Mucosa of stomach (tissue), 1 donor: ENCODE data around the gene TAS1R3.
A peak's percentile ranks its signal among the peaks of the same experiment; 100 is the strongest.

ENCODE experiments used
- H3K27me3 ChIP-seq: one replicate; pipeline ENCODE4 v1.7.0; 2013; ENCODE audit warnings: mild to moderate bottlenecking, low read length; ENCODE audit not compliant: control insufficient read depth, insufficient read depth
- H3K36me3 ChIP-seq: one replicate; pipeline ENCODE4 v1.7.0; 2013; ENCODE audit warnings: low read length; ENCODE audit not compliant: control insufficient read depth, insufficient read depth
- H3K4me1 ChIP-seq: one replicate; pipeline ENCODE4 v1.7.0; 2013; ENCODE audit warnings: mild to moderate bottlenecking, low read length; ENCODE audit not compliant: control insufficient read depth, insufficient read depth
- H3K4me3 ChIP-seq: one replicate; pipeline ENCODE4 v1.7.0; 2013; ENCODE audit warnings: low read length
- H3K9ac ChIP-seq: one replicate; pipeline ENCODE4 v1.7.0; 2013; ENCODE audit warnings: mild to moderate bottlenecking, low read length, moderate library complexity
- H3K9me3 ChIP-seq: one replicate; pipeline ENCODE4 v1.7.0; 2013; ENCODE audit warnings: mild to moderate bottlenecking, low read length, moderate library complexity; ENCODE audit not compliant: control insufficient read depth
- donor health status: Pancreatic carcinoma.

TAS1R3 gene

GRCh38 chr1:1331068-1331965, at the start of gene TAS1R3:
TSS of gene TAS1R3 (plus strand) at chr1:1331280. CDS start at chr1:1331346, 66 bp downstream.
- Histone ChIP-seq H3K27me3 (peaks cover 15% of the 10 kb centered on the region), H3K9ac (no peak within 1 kb of the TSS), H3K9me3 (no peaks in the 10 kb centered on the region), H3K4me1 (peaks cover 24% of the 10 kb centered on the region), H3K36me3 (no peaks in the 10 kb centered on the region), H3K4me3 (no peak within 1 kb of the TSS)

DNA sequence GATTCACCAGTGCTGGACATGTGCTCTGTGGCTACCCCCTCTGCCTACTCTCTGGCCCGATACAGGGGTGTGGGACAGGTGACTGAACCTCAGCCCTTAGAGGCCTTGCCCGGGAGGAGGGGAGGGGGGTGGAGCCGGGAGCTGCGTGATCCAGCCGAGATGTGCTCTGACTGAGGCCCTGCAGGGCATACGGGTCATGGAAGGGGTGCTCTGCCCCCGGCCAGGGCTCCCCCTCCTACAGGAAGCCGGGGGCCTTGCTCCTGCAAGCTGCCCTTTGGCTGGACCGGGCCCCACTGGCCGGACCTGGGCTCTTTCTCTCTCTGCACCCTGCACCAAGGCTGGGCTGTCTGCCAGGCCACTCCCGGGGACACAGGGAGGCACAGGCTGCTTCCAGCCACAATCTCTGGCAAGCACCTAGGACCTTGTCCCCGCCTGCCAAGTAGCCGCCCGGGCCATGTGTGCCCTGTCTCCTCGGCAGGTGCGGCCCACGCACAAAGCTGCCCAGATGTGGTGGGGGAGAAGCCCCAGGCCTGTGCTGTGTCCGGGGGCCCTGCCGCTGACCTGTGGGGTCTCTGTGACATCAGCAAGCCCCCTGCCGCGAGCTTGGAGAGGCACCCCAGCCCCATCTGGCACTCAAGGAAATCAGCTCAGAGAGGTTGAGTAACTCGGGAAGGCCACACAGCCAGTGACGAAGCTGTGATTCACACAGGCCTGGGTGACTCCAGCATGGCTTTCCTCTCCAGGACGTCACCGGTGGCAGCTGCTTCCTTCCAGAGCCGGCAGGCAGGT, 49.4 kb upstream of the TAS1R3 start:
- Histone ChIP-seq H3K4me1 (peaks cover 35% of the 10 kb centered on the region), H3K4me3 (no peak overlapping the region), H3K9me3 (no peaks in the 10 kb centered on the region), H3K27me3 (peaks cover 6% of the 10 kb centered on the region), H3K9ac (peak overlapping the region; percentile 33), H3K36me3 (no peaks in the 10 kb centered on the region)

- H3K4me1 ChIP-seq = peaks cover 35% of the 10 kb centered on the region
- H3K36me3 ChIP-seq = no peaks in the 10 kb centered on the region
- H3K4me3 ChIP-seq = no peak overlapping the region
- H3K9ac ChIP-seq = no peak overlapping the region
- peaks cover 13% of the 10 kb centered on the region for H3K27me3 ChIP-seq
- H3K9me3 ChIP-seq = no peaks in the 10 kb centered on the region
Observed at GRCh38 chr1:1282998-1283397, 48.1 kb upstream of the TAS1R3 start.

- H3K36me3 ChIP-seq = no peaks in the 10 kb centered on the region
- H3K9ac ChIP-seq = no peak overlapping the region
- H3K4me3 ChIP-seq = no peak overlapping the region
- peaks cover 35% of the 10 kb centered on the region for H3K4me1 ChIP-seq
- H3K9me3 ChIP-seq = no peaks in the 10 kb centered on the region
- H3K27me3 ChIP-seq = peaks cover 13% of the 10 kb centered on the region
Observed at GRCh38 chr1:1283821-1284220, 47.3 kb upstream of the TAS1R3 start.

GRCh38 chr1:1284221-1285101, 46.6 kb upstream of the TAS1R3 start:
- Histone ChIP-seq H3K27me3 (peaks cover 13% of the 10 kb centered on the region), H3K9ac (no peak overlapping the region), H3K36me3 (no peaks in the 10 kb centered on the region), H3K9me3 (no peaks in the 10 kb centered on the region), H3K4me1 (peaks cover 35% of the 10 kb centered on the region), H3K4me3 (no peak overlapping the region)

GRCh38 chr1:1285102-1285571, 45.9 kb upstream of the TAS1R3 start:
- no peaks in the 10 kb centered on the region for H3K36me3 ChIP-seq
- H3K4me1 ChIP-seq = peaks cover 35% of the 10 kb centered on the region

DNA sequence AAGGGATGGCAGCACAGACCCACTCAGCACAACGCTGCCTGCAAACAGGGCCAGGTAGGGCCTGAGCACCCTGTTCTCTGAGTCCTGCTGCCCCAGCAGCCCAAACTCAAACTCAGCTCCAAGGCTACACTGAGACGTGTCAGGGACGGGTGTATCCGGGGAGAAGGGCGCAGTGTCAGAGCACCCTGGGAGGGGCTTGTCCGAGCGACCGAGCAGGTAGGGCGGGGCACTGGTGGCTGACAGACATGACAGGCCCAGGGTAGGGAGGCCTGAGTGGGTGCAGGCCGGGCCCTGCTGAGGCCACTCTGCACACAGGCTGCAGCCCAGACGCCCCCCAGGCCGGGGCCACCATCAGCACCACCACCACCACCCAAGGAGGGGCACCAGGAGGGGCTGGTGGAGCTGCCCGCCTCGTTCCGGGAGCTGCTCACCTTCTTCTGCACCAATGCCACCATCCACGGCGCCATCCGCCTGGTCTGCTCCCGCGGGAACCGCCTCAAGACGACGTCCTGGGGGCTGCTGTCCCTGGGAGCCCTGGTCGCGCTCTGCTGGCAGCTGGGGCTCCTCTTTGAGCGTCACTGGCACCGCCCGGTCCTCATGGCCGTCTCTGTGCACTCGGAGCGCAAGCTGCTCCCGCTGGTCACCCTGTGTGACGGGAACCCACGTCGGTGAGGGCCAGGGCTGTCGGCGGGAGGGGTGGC, 45.3 kb upstream of the TAS1R3 start:
- peaks cover 13% of the 10 kb centered on the region for H3K27me3 ChIP-seq
- no peaks in the 10 kb centered on the region for H3K9me3 ChIP-seq
- H3K36me3 ChIP-seq = no peaks in the 10 kb centered on the region
- no peak overlapping the region for H3K9ac ChIP-seq
- no peak overlapping the region for H3K4me3 ChIP-seq
- peaks cover 41% of the 10 kb centered on the region for H3K4me1 ChIP-seq

More at GRCh38 chr1:1285102-1285571, 45.9 kb upstream of the TAS1R3 start:
- H3K4me3 ChIP-seq = no peak overlapping the region
- no peaks in the 10 kb centered on the region for H3K9me3 ChIP-seq
- H3K9ac ChIP-seq = no peak overlapping the region
- peaks cover 13% of the 10 kb centered on the region for H3K27me3 ChIP-seq

- Histone ChIP-seq H3K9ac (no peak overlapping the region), H3K4me3 (no peak overlapping the region), H3K36me3 (no peaks in the 10 kb centered on the region), H3K4me1 (peaks cover 44% of the 10 kb centered on the region), H3K27me3 (peaks cover 17% of the 10 kb centered on the region), H3K9me3 (no peaks in the 10 kb centered on the region)
Observed at GRCh38 chr1:1286313-1287261, 44.5 kb upstream of the TAS1R3 start.

DNA sequence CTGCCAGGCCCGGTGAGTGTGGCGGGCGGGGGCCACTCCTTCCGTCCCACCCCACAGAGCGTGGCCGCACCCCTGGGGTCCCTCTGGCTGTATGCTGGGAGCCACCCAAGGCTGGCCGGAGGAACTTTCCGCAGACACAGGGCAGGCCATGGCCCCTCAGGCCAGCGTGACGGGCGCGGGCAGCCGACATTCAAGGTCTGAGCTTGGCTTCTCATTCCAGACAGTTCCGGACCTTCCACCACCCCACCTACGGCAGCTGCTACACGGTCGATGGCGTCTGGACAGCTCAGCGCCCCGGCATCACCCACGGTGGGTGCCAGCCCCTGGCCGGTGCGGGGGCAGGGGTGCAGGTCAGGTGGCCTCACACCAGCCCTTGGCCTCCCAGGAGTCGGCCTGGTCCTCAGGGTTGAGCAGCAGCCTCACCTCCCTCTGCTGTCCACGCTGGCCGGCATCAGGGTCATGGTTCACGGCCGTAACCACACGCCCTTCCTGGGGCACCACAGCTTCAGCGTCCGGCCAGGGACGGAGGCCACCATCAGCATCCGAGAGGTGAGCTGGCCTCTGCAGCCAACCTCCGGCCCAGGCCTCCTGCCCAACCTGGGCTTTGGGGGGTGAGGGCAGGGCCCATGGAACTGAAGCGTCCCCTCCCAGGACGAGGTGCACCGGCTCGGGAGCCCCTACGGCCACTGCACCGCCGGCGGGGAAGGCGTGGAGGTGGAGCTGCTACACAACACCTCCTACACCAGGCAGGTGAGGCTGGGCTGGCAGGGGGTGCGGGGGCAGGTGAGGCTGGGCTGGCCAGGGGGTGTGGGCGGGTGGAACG, 43.6 kb upstream of the TAS1R3 start:
- Histone ChIP-seq H3K4me1 (peaks cover 41% of the 10 kb centered on the region), H3K27me3 (peaks cover 18% of the 10 kb centered on the region), H3K9me3 (no peaks in the 10 kb centered on the region), H3K4me3 (no peak overlapping the region), H3K36me3 (no peaks in the 10 kb centered on the region), H3K9ac (no peak overlapping the region)

- no peak overlapping the region for H3K4me3 ChIP-seq
- H3K36me3 ChIP-seq = no peaks in the 10 kb centered on the region
- H3K9ac ChIP-seq = no peak overlapping the region
- H3K9me3 ChIP-seq = no peaks in the 10 kb centered on the region
- H3K27me3 ChIP-seq = peaks cover 18% of the 10 kb centered on the region
- H3K4me1 ChIP-seq = peaks cover 29% of the 10 kb centered on the region
Observed at GRCh38 chr1:1290238-1290731, 40.8 kb upstream of the TAS1R3 start.
